CD4-positive, alpha-beta memory T cell (primary cell): Measurements from ENCODE around the gene CLEC16A. TPM values are rescaled to one million over a fixed set of nuclear protein-coding genes. Genes with fewer than 3 reads are reported as not detected.

Source experiments
- CTCF ChIA-PET: fragments of 350-600 bp; sonication (Branson Sonifier 250); formaldehyde crosslinking; loops from one replicate; lab custom pipeline; 2021; ENCODE audit warnings: inconsistent platforms; ENCODE audit not compliant: partially characterized antibody; lab: Charles Lee
- POLR2A ChIA-PET: fragments of 350-600 bp; sonication (Branson Sonifier 250); formaldehyde crosslinking; loops from one replicate; lab custom pipeline; 2021; ENCODE audit not compliant: partially characterized antibody; lab: Charles Lee
- DNase-seq, 5 donors: peaks; one replicate each; pipeline versions ENCODE4 v3.0.0 to v3.0.0-alpha.2; 2020 to 2022; ENCODE audit warnings: mixed read lengths in 1 of 5
- H3K27ac ChIP-seq: one replicate; pipeline ENCODE4 v1.7.0; 2013; ENCODE audit warnings: low read depth, low read length
- H3K27me3 ChIP-seq: 2 replicates; pipeline ENCODE4 v1.7.0; 2013; ENCODE audit warnings: mild to moderate bottlenecking, low read length, moderate library complexity; ENCODE audit not compliant: insufficient read depth
- H3K36me3 ChIP-seq: 2 replicates; pipeline ENCODE4 v1.7.0; 2013; ENCODE audit warnings: mild to moderate bottlenecking, low read length, moderate library complexity; ENCODE audit not compliant: insufficient read depth
- H3K4me1 ChIP-seq: 2 replicates; pipeline ENCODE4 v1.7.0; 2013; ENCODE audit warnings: mild to moderate bottlenecking, low read length, moderate library complexity; ENCODE audit not compliant: insufficient read depth
- H3K4me3 ChIP-seq, 2 donors: one replicate each; pipeline ENCODE4 v1.7.0; 2013; ENCODE audit warnings: low read length in 2 of 2, mild to moderate bottlenecking in 1 of 2
- H3K9me3 ChIP-seq, 2 donors: one replicate each; pipeline ENCODE4 v1.7.0; 2013; ENCODE audit warnings: low read length in 2 of 2, control low read depth in 1 of 2; ENCODE audit not compliant: control insufficient read depth in 1 of 2
- H3K27ac Mint-ChIP-seq, 7 donors: one replicate each; pipeline ENCODE4 v1.8.0; 2020 to 2021; ENCODE audit warnings: mixed read lengths in 7 of 7, mild to moderate bottlenecking in 6 of 7, inconsistent platforms in 3 of 7, moderate library complexity in 3 of 7
- H3K27me3 Mint-ChIP-seq, 2 donors: one replicate each; pipeline ENCODE4 v1.8.0; 2020 to 2021; ENCODE audit warnings: mixed read lengths in 2 of 2
- H3K36me3 Mint-ChIP-seq, 2 donors: one replicate each; pipeline ENCODE4 v1.8.0; 2020 to 2021; ENCODE audit warnings: mixed read lengths in 2 of 2, inconsistent platforms in 1 of 2, mild to moderate bottlenecking in 1 of 2
- H3K4me1 Mint-ChIP-seq, 4 donors: one replicate each; pipeline ENCODE4 v1.8.0; 2020 to 2021; ENCODE audit warnings: mixed read lengths in 4 of 4, mild to moderate bottlenecking in 1 of 4
- H3K4me3 Mint-ChIP-seq, 8 donors: one replicate each; pipeline ENCODE4 v1.8.0; 2020 to 2021; ENCODE audit warnings: mixed read lengths in 8 of 8, mild to moderate bottlenecking in 7 of 8, moderate library complexity in 6 of 8, inconsistent platforms in 3 of 8
- H3K9me3 Mint-ChIP-seq, 8 donors: one replicate each; pipeline ENCODE4 v1.8.0; 2020 to 2021; ENCODE audit warnings: mixed read lengths in 8 of 8, mild to moderate bottlenecking in 5 of 8, inconsistent platforms in 3 of 8, moderate library complexity in 1 of 8
- intact Hi-C: fragments of 100-400 bp; cut with micrococcal nuclease; formaldehyde crosslinking; loops from one replicate; pipeline ENCODE4 v1.15.1; 2023
- polyA plus RNA-seq, 2 donors: library from polyadenylated mRNA; unstranded; fragments of 300-500 nt; fragmentation: Illumina TruSeq; gene quantifications; one replicate each; pipeline ENCODE4 v1.2.3, GENCODE V29; 2021
- total RNA-seq, 2 experiments: library from RNA; stranded (reverse); gene quantifications; one replicate each; pipeline ENCODE4 v1.2.3, GENCODE V29; 2021

Gene CLEC16A
- total and polyA plus RNA-seq, 4 experiments from 2014 or later: 5.2 to 28.4 (median 24.5) TPM

DNA sequence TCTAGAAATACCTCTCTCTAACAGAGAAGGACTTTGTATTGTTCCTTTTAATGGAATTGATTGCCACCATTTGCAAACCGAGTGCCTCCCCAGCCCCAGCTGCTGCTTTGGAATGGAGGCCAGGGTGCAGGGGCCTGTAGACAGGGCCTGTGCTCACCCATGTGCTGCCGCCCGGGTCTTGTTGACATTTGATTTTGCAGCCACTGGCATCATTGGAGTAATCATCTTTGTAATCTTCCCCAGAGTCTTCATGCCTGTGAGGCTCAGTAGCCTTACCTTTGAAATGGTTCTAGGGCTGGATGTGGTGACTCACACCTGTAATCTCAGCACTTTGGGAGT, 119.8 kb downstream of the CLEC16A start:
- H3K4me3 Mint-ChIP-seq: no peak overlapping the region
- Histone ChIP-seq H3K9me3 (no peaks in the 10 kb centered on the region), H3K27ac (no peak overlapping the region), H3K4me1 (no peaks in the 10 kb centered on the region), H3K4me3 (no peak overlapping the region), H3K36me3 (peaks cover 13% of the 10 kb centered on the region), H3K27me3 (no peaks in the 10 kb centered on the region)
- no peak for DNase-seq
- intact Hi-C loops: no loop called here
- no peaks in the 10 kb centered on the region for H3K27me3 Mint-ChIP-seq
- CTCF ChIA-PET: no interaction called here
- no peaks in the 10 kb centered on the region for H3K9me3 Mint-ChIP-seq
- H3K36me3 Mint-ChIP-seq: peaks cover 30 to 52% of the 10 kb centered on the region in 2 donors
- H3K27ac Mint-ChIP-seq: peak overlapping the region in 1 of 7 donors; percentile 57
- H3K4me1 Mint-ChIP-seq: peaks cover 0 to 2% (median 0%) of the 10 kb centered on the region in 4 donors
- POLR2A ChIA-PET: no interaction called here

DNA sequence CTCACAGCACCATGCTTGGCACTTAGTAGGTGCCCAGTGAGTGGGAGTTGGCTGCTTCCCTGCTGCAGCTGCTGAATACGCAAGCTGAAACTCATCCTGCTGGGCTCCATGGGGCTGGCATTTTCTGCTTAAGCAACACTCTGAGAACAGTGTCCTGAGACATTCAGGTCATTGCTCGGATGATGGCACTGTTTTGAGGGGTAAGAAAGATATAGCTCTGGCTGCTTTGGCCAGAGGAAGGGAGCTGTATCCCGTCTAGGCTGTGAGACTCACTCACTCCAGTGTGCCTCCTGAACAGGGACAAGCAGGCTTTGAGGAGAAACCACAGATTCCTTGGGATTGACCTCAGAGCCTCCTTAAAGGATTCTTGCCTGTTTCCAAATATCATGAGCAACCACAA, 120.5 kb downstream of the CLEC16A start:
- Mint-ChIP-seq H3K4me1 (peaks cover 0 to 2% (median 0%) of the 10 kb centered on the region in 4 donors), H3K9me3 (no peaks in the 10 kb centered on the region), H3K36me3 (peaks cover 30 to 54% of the 10 kb centered on the region in 2 donors), H3K27ac (peak overlapping the region in 1 of 7 donors; percentile 47), H3K4me3 (no peak overlapping the region), H3K27me3 (no peaks in the 10 kb centered on the region)
- no peaks in the 10 kb centered on the region for H3K4me1 ChIP-seq
- CTCF ChIA-PET: interaction anchor here (1.2 kb wide), 1 partner anchor 189 kb away, joined by 3 read pairs; no protein-coding TSS in a partner anchor
- H3K27ac ChIP-seq: no peak overlapping the region
- intact Hi-C loops: no loop called here
- peaks cover 13% of the 10 kb centered on the region for H3K36me3 ChIP-seq
- H3K27me3 ChIP-seq: no peaks in the 10 kb centered on the region
- POLR2A ChIA-PET: no interaction called here
- DNase-seq: no peak
- H3K4me3 ChIP-seq: no peak overlapping the region
- H3K9me3 ChIP-seq: no peaks in the 10 kb centered on the region

DNA sequence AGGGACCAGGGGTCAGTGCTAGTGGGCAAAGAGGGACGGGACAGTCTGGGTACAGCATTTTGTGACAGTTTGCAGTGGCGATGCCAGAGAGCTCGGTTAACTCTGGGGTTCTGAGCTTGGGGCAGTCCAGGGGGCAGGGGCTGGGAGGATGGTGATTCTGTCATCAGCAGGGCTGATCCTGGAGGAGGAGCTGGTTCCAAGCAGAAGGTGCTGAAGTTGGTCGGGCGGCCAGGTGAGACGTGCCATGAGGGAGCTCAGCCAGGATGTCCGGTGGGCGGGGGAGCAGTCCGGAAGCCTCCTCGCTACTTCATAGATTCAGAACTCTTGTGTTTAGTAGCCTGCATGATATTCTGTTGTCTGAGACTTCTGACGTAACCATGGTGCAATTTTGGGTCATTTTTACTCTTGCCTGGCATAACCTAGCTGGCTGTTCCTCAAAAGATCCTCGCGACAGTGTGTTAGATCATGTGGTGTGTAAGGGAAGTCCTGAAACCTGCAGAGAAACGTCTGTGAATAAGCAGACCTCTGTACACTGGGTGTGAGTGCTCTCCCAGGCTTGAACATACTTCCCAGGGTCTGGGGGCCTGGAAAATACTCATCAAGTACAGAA, 122.0 kb downstream of the CLEC16A start:
- intact Hi-C loops: no loop called here
- H3K27ac ChIP-seq: no peak overlapping the region
- peaks cover 5% of the 10 kb centered on the region for H3K36me3 ChIP-seq
- CTCF ChIA-PET: no interaction called here
- Mint-ChIP-seq H3K4me3 (no peak overlapping the region), H3K27ac (peak overlapping the region in 2 of 7 donors; percentile 24 to 57), H3K36me3 (peaks cover 35 to 54% of the 10 kb centered on the region in 2 donors), H3K4me1 (peaks cover 0 to 2% (median 0%) of the 10 kb centered on the region in 4 donors), H3K9me3 (peaks cover 0 to 1% (median 0%) of the 10 kb centered on the region in 8 donors), H3K27me3 (no peaks in the 10 kb centered on the region)
- DNase-seq: no peak
- H3K9me3 ChIP-seq: no peaks in the 10 kb centered on the region
- no peak overlapping the region for H3K4me3 ChIP-seq
- POLR2A ChIA-PET: no interaction called here
- no peaks in the 10 kb centered on the region for H3K27me3 ChIP-seq
- no peaks in the 10 kb centered on the region for H3K4me1 ChIP-seq

DNA sequence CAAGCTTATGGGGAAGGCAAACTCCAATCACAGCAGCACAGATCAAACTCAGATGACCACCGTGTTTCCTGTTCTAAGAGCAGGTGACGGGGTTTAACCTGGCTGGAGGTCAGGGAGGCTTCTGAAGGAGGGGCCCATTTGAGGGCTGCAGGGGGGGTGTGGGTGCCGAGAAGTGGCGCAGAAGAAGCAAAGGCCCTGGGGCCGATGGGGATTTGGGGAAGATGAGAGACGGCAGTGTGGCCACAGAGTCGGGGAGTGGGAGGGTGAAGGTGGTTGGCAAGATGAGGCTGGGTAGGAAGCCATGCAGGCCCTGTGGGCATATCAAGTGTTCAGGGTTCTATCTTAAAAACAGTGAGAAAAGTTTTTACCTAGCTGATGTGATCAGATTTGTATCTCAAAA, 122.9 kb downstream of the CLEC16A start:
- Mint-ChIP-seq H3K27ac (peak overlapping the region in 2 of 7 donors; percentile 36 to 62), H3K27me3 (no peaks in the 10 kb centered on the region), H3K4me1 (peaks cover 0 to 6% (median 1%) of the 10 kb centered on the region in 4 donors), H3K4me3 (no peak overlapping the region), H3K9me3 (peaks cover 0 to 1% (median 0%) of the 10 kb centered on the region in 8 donors), H3K36me3 (peaks cover 35 to 46% of the 10 kb centered on the region in 2 donors)
- DNase-seq: no peak
- intact Hi-C loops: no loop called here
- no peaks in the 10 kb centered on the region for H3K27me3 ChIP-seq
- H3K4me1 ChIP-seq: no peaks in the 10 kb centered on the region
- H3K36me3 ChIP-seq: no peaks in the 10 kb centered on the region
- H3K4me3 ChIP-seq: no peak overlapping the region
- no peak overlapping the region for H3K27ac ChIP-seq
- POLR2A ChIA-PET: no interaction called here
- no peaks in the 10 kb centered on the region for H3K9me3 ChIP-seq
- CTCF ChIA-PET: no interaction called here

DNA sequence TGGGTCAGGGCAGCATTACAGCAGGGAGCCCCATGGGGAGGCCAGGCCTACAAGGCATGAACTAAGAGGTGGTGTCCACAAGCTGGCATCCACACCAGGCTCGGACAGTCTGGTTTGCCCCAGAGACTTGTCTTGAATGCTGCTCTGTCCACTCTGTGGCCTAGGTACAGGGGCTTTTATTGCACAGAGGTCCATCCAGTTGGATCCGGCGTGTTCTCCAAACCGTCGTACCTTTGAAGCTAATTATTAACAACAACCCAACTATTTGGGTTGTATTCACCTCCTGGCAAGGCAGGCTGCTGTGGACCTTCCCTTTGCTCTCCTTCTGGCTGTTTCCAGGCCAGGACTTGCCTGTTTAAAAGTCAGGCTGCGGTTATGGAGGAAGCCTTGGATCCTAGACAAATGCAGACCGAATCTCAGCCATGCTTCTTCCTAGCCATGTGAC, 123.4 kb downstream of the CLEC16A start:
- Mint-ChIP-seq H3K4me1 (peaks cover 0 to 10% (median 4%) of the 10 kb centered on the region in 4 donors), H3K27me3 (no peaks in the 10 kb centered on the region), H3K27ac (peak overlapping the region in 3 of 7 donors; percentile 36 to 62 (median 52)), H3K36me3 (peaks cover 38 to 43% of the 10 kb centered on the region in 2 donors), H3K4me3 (no peak overlapping the region), H3K9me3 (peaks cover 0 to 1% (median 0%) of the 10 kb centered on the region in 8 donors)
- intact Hi-C loops: no loop called here
- Histone ChIP-seq H3K9me3 (no peaks in the 10 kb centered on the region), H3K4me3 (no peak overlapping the region), H3K27ac (no peak overlapping the region), H3K27me3 (no peaks in the 10 kb centered on the region), H3K36me3 (no peaks in the 10 kb centered on the region), H3K4me1 (peaks cover 4% of the 10 kb centered on the region)
- POLR2A ChIA-PET: no interaction called here
- no peak for DNase-seq
- CTCF ChIA-PET: interaction anchor here (1.0 kb wide), 1 partner anchor 328 kb away, joined by 3 read pairs; no protein-coding TSS in a partner anchor

DNA sequence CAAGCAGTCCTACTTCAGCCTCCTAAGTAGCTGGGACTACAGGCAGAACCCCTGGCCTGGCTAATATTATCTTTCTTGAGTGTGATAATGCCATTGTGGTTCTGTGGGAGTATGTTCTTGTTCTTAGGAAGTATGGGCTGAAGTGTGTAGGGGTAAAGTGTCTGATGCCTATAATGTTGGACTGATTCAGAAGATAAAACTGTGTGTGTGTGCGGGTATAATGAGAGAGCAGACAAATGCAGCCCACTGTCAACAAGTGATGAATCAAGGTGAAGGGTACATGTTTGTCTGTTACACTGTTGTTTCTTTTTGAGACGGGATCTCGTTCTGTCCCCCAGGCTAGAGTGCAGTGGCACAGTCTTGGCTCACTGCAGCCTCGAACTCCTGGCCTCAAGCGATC, 127.5 kb downstream of the CLEC16A start:
- Histone ChIP-seq H3K27ac (no peak overlapping the region), H3K4me3 (no peak overlapping the region), H3K36me3 (no peaks in the 10 kb centered on the region), H3K9me3 (no peaks in the 10 kb centered on the region), H3K27me3 (no peaks in the 10 kb centered on the region), H3K4me1 (peaks cover 21% of the 10 kb centered on the region)
- Mint-ChIP-seq H3K27me3 (no peaks in the 10 kb centered on the region), H3K36me3 (peaks cover 28 to 36% of the 10 kb centered on the region in 2 donors), H3K9me3 (peaks cover 0 to 1% (median 0%) of the 10 kb centered on the region in 8 donors), H3K27ac (peak overlapping the region in 4 of 7 donors; percentile 7 to 86 (median 40)), H3K4me1 (peaks cover 11 to 38% (median 27%) of the 10 kb centered on the region in 4 donors), H3K4me3 (no peak overlapping the region)
- DNase-seq: no peak
- ChIA-PET CTCF (interaction anchor here (0.6 kb wide), 1 partner anchor 17 kb away, joined by 3 read pairs; no protein-coding TSS in a partner anchor), POLR2A (no interaction called here)
- intact Hi-C loops: no loop called here

DNA sequence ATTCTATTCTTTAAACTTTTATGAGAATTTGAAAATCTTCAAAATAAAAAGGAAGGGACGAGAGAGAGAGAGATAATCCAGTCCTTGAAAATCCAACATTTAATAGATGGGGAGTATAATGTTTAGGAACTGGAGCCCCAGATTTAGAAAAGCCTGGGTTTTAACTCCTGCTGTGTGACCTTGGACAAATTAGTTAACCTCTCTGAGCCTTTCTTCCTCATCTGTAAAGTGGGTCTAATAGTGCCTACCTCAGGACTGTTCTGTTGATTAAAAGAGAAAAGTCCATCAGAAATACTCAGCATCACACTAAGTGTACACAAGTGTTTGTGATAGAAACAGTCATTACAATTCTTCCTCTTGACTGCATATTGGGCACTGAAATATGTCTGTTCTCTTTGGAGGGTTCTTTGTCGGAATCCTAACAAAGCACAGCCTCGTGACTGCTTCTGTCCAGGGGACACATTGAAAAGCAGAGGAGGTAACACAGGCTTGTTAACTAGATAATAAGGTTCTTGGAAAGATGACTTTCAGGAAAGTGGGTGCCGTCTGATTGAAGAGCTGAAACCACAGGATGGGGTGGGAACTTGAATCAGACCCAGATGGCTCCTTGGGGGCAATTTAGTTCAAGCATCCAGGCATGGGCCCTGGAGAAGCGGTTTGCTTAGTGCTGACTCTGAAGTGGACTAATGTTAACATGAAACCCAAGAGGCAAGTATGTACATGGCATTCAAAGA, 128.2 kb downstream of the CLEC16A start:
- Histone ChIP-seq H3K36me3 (no peaks in the 10 kb centered on the region), H3K27me3 (no peaks in the 10 kb centered on the region), H3K9me3 (no peaks in the 10 kb centered on the region), H3K4me3 (no peak overlapping the region), H3K4me1 (peaks cover 22% of the 10 kb centered on the region), H3K27ac (no peak overlapping the region)
- peaks cover 25 to 36% of the 10 kb centered on the region in 2 donors for H3K36me3 Mint-ChIP-seq
- H3K27ac Mint-ChIP-seq: peak overlapping the region in 2 of 7 donors; percentile 4 to 64
- intact Hi-C loops: no loop called here
- H3K4me1 Mint-ChIP-seq: peaks cover 13 to 39% (median 28%) of the 10 kb centered on the region in 4 donors
- peaks cover 0 to 1% (median 0%) of the 10 kb centered on the region in 8 donors for H3K9me3 Mint-ChIP-seq
- no peaks in the 10 kb centered on the region for H3K27me3 Mint-ChIP-seq
- DNase-seq: no peak
- CTCF ChIA-PET: interaction anchor here (0.6 kb wide), 1 partner anchor 18 kb away, joined by 3 read pairs; no protein-coding TSS in a partner anchor
- H3K4me3 Mint-ChIP-seq: no peak overlapping the region
- POLR2A ChIA-PET: no interaction called here
